HG03103 (cell line): Measurements from ENCODE around the gene STAU1.

Source experiments
- ATAC-seq: cut with Tn5 transposase; IDR thresholded peaks from one replicate; pipeline ENCODE4 v1.9.1; 2021; ENCODE audit warnings: low read depth; ENCODE audit not compliant: unreplicated experiment

STAU1 gene

DNA sequence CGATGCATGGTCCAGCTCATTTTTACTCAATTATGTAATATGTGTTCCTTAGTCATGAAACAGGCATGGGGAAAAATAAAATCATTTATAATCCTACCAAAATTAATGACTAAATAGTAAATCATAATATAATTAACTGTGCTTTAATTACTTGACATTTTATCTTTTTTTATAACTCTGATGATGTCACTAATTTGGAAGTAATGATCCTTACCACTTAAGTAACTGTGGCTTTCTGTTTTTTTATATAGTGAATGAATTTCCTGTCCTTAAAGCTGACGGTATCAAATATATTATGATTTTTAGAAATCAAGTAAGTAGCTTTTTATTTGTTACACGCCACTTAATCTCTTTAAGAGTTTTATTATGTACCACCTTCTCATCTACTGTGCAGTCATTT, 109.8 kb downstream of the STAU1 start:
- ATAC-seq, result no peak

GRCh38 chr20:49074521-49074920, 113.6 kb downstream of the STAU1 start:
- no peak for ATAC-seq
